PC-3 (cell line): ENCODE data around the gene MAPK4.

Source experiments
- CTCF ChIP-seq: fragments of 300-600 bp; sonication (generic); conservative IDR thresholded peaks from 2 replicates; pipeline ENCODE4 v1.5.1; 2017; ENCODE audit warnings: antibody characterized with exemption, low read depth, mild to moderate bottlenecking, low read length
- EZH2 ChIP-seq: fragments of 300-600 bp; sonication (generic); IDR thresholded peaks from one replicate; pipeline ENCODE4 v1.6.1; 2017; ENCODE audit warnings: antibody characterized with exemption, mild to moderate bottlenecking, low read length; ENCODE audit not compliant: unreplicated experiment
- EZH2phosphoT487 ChIP-seq: fragments of 300-600 bp; sonication (generic); IDR thresholded peaks from 2 replicates; pipeline ENCODE4 v1.6.1; 2018; ENCODE audit warnings: mild to moderate bottlenecking, antibody characterized with exemption, low read length, borderline replicate concordance

GRCh38 chr18:50602466-50602865, 42.6 kb downstream of the MAPK4 start:
- TF ChIP-seq CTCF (no peak), EZH2 (no peak), EZH2phosphoT487 (no peak)
